Esophagus squamous epithelium (tissue), 4 donors: Measurements from ENCODE around the gene RAB26.

Experiments
- CTCF ChIP-seq, 6 experiments: fragments of 450-650 bp in 4 of 6; fragments of 200-600 bp in 2 of 6; sonication (generic) in 2 of 6; IDR thresholded peaks; one replicate each; pipeline ENCODE4 v1.5.1; 2016 to 2019; ENCODE audit warnings: antibody characterized with exemption in 6 of 6, mild to moderate bottlenecking in 4 of 6, moderate library complexity in 4 of 6
- POLR2A ChIP-seq, 4 donors: fragments of 450-650 bp; IDR thresholded peaks; one replicate each; pipeline ENCODE4 v1.6.1; 2017; ENCODE audit warnings: antibody characterized with exemption in 4 of 4, mild to moderate bottlenecking in 4 of 4, moderate library complexity in 3 of 4

GRCh38 chr16:2159175-2159838, 10.9 kb downstream of the RAB26 start:
- no peak for TF ChIP-seq CTCF (IDR thresholded peaks at IDR 0.05)
- TF ChIP-seq POLR2A (IDR thresholded peaks at IDR 0.05) = no peak
